ENCODE data around the gene MGAT5. TPM values are rescaled to one million over a fixed set of nuclear protein-coding genes. Genes with fewer than 3 reads are reported as not detected.

MGAT5 gene
- total RNA-seq, 1 donor from 2014 or later, result 21.2 TPM

DNA sequence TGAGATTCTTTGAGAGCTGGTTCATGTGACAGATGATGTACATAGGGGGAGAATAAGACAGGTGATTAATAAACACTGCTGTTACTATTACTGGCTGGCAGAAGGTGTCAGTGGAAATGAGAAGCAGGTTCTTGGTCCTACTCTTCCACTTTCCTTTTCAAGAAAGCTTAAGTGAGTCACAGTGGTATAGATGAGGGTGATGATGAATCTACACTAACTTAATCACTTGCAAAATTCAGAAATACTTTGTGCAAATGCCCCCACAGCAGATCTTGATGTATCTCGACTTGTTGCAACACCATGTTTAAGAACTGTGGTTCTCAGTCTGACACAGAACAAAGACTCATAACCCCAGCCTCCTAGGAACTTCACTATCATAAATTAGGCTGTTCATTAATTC, 35.9 kb upstream of the MGAT5 start:
- H3K36me3 ChIP-seq, result no peaks in the 10 kb centered on the region
- H3K27ac ChIP-seq, result no peak overlapping the region
- DNase-seq (ENCODE audit: low spot score), result no peak
- H3K9ac ChIP-seq, result no peak overlapping the region
- Mint-ChIP-seq H3K9me3 (peaks cover 9% of the 10 kb centered on the region), H3K4me1 (peaks cover 4% of the 10 kb centered on the region), H3K36me3 (peaks cover 9% of the 10 kb centered on the region), H3K4me3 (no peak overlapping the region), H3K27ac (no peak overlapping the region), H3K27me3 (ENCODE audit: insufficient read depth, low read depth) (no peaks in the 10 kb centered on the region)
- H3K4me1 ChIP-seq, result peaks cover 34% of the 10 kb centered on the region
- no peak overlapping the region for H2AFZ ChIP-seq (replicated peaks)
- H4K20me1 ChIP-seq (ENCODE audit: low read depth), result no peaks in the 10 kb centered on the region
- no peaks in the 10 kb centered on the region for H3K79me2 ChIP-seq (ENCODE audit: low read depth)
- H3K27me3 ChIP-seq, result no peaks in the 10 kb centered on the region
- H3K4me2 ChIP-seq, result no peak overlapping the region
- H3F3A ChIP-seq (ENCODE audit: low read depth), result peaks cover 15% of the 10 kb centered on the region
- TF ChIP-seq EZH2phosphoT487 (IDR thresholded peaks at IDR 0.05), result no peak
- TF ChIP-seq, protein P1, sequence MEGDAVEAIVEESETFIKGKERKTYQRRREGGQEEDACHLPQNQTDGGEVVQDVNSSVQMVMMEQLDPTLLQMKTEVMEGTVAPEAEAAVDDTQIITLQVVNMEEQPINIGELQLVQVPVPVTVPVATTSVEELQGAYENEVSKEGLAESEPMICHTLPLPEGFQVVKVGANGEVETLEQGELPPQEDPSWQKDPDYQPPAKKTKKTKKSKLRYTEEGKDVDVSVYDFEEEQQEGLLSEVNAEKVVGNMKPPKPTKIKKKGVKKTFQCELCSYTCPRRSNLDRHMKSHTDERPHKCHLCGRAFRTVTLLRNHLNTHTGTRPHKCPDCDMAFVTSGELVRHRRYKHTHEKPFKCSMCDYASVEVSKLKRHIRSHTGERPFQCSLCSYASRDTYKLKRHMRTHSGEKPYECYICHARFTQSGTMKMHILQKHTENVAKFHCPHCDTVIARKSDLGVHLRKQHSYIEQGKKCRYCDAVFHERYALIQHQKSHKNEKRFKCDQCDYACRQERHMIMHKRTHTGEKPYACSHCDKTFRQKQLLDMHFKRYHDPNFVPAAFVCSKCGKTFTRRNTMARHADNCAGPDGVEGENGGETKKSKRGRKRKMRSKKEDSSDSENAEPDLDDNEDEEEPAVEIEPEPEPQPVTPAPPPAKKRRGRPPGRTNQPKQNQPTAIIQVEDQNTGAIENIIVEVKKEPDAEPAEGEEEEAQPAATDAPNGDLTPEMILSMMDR (IDR thresholded peaks at IDR 0.05), result no peak
- no peak for TF ChIP-seq EZH2 (IDR thresholded peaks at IDR 0.05)
- no peak overlapping the region for H3K4me3 ChIP-seq
- H3K9me3 ChIP-seq (ENCODE audit: low read depth), result no peaks in the 10 kb centered on the region

DNA sequence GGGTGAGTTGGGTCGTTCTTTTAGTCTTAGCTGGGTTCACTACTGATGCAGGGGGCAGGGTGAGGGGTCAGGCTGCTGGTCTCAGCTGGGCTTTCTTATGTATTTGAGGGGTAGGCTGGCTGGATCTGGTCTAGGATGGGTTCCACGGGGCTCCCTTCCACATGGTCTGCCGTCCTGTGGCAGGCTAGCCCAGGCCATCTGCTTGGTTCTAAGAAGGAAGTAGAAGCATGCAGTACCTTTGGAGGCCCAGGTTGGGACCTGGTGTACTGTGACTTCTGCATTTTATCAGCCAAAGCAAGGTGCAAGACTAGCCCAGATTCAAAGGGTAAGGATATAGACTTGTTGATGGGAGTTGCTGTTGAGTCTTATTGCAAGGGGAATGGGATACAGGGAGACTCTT, 35.5 kb upstream of the MGAT5 start:
- Histone ChIP-seq H2AFZ (replicated peaks) (no peak overlapping the region), H3F3A (ENCODE audit: low read depth) (peaks cover 15% of the 10 kb centered on the region), H3K36me3 (no peaks in the 10 kb centered on the region), H3K9me3 (ENCODE audit: low read depth) (no peaks in the 10 kb centered on the region), H4K20me1 (ENCODE audit: low read depth) (no peaks in the 10 kb centered on the region), H3K4me3 (no peak overlapping the region), H3K9ac (no peak overlapping the region), H3K27ac (no peak overlapping the region), H3K27me3 (no peaks in the 10 kb centered on the region), H3K4me1 (peaks cover 34% of the 10 kb centered on the region), H3K79me2 (ENCODE audit: low read depth) (no peaks in the 10 kb centered on the region), H3K4me2 (no peak overlapping the region)
- Mint-ChIP-seq H3K9me3 (peaks cover 9% of the 10 kb centered on the region), H3K27ac (no peak overlapping the region), H3K4me1 (peaks cover 4% of the 10 kb centered on the region), H3K4me3 (no peak overlapping the region), H3K27me3 (ENCODE audit: insufficient read depth, low read depth) (no peaks in the 10 kb centered on the region), H3K36me3 (peaks cover 9% of the 10 kb centered on the region)
- TF ChIP-seq EZH2 (IDR thresholded peaks at IDR 0.05) (no peak), EZH2phosphoT487 (IDR thresholded peaks at IDR 0.05) (no peak)
- TF ChIP-seq, protein P1 (IDR thresholded peaks at IDR 0.05), result no peak
- DNase-seq (ENCODE audit: low spot score), result no peak

DNA sequence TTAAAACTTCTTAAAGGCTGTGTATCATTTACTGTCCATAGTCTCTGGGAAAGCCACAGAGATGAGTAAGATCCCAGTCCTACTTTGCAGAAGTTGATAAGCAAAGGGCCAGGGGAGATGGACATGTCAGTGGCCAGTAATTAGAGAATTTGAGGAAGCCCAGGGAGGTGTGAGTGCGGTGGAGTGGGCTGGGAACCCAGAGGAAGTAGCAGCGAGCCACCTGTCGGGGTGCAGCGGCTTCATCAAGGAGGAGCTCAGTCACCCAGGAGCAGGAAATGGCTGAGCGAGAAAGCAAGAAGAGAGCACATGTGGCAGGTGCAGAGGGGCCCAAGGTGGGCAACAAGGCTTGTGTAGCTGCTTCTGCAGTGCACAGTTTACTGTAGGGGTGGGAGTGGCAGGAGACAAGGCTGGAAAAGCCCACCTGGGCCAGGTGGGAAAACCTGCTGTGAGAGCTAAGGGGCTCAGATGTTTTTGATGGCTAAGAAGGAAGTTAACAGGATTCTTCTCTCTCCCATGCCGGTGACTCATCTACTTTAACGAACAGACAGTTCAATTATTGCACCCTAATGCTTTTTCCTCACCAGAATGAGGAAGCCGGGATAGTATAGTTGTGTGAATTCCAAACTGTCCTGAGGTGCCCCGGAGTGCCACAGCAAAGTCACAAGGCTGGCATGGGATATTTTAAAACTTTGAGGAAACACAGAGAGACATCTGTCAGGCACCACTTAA, 34.8 kb upstream of the MGAT5 start:
- TF ChIP-seq EZH2phosphoT487 (IDR thresholded peaks at IDR 0.05) (no peak), EZH2 (IDR thresholded peaks at IDR 0.05) (no peak)
- TF ChIP-seq, protein P1 (IDR thresholded peaks at IDR 0.05), result no peak
- no peaks in the 10 kb centered on the region for H3K27me3 Mint-ChIP-seq (ENCODE audit: insufficient read depth, low read depth)
- H3K4me1 ChIP-seq, result peaks cover 34% of the 10 kb centered on the region
- H3K36me3 Mint-ChIP-seq, result peaks cover 9% of the 10 kb centered on the region
- no peaks in the 10 kb centered on the region for H3K9me3 ChIP-seq (ENCODE audit: low read depth)
- no peaks in the 10 kb centered on the region for H3K36me3 ChIP-seq
- H3K4me3 Mint-ChIP-seq, result no peak overlapping the region
- H3K27ac ChIP-seq, result no peak overlapping the region
- peaks cover 15% of the 10 kb centered on the region for H3F3A ChIP-seq (ENCODE audit: low read depth)
- DNase-seq (ENCODE audit: low spot score), result no peak
- no peak overlapping the region for H3K9ac ChIP-seq
- no peak overlapping the region for H3K4me2 ChIP-seq
- H3K79me2 ChIP-seq (ENCODE audit: low read depth), result no peaks in the 10 kb centered on the region
- no peak overlapping the region for H3K27ac Mint-ChIP-seq
- H2AFZ ChIP-seq (replicated peaks), result no peak overlapping the region
- no peaks in the 10 kb centered on the region for H4K20me1 ChIP-seq (ENCODE audit: low read depth)
- H3K4me1 Mint-ChIP-seq, result peaks cover 4% of the 10 kb centered on the region
- H3K27me3 ChIP-seq, result no peaks in the 10 kb centered on the region
- peaks cover 7% of the 10 kb centered on the region for H3K9me3 Mint-ChIP-seq
- no peak overlapping the region for H3K4me3 ChIP-seq
